ENCODE measurements around the gene THBS1.

Gene THBS1

GRCh38 chr15:39631357-39631756, 50.5 kb downstream of the THBS1 start:
- Histone ChIP-seq H3K36me3 (ENCODE audit: control insufficient read depth in 4 of 4, insufficient read depth in 4 of 4, low read length in 3 of 4) (no peaks in the 10 kb centered on the region), H3K27ac (ENCODE audit: insufficient read depth in 1 of 2, low read depth in 1 of 2, low read length in 2 of 2, poor library complexity in 1 of 2, severe bottlenecking in 2 of 2) (no peak overlapping the region), H3K9me3 (ENCODE audit: control extremely low read depth in 1 of 5, control insufficient read depth in 4 of 5, insufficient read depth in 2 of 5, low read depth in 1 of 5, low read length in 4 of 5) (no peaks in the 10 kb centered on the region), H3K27me3 (replicated peaks in 2 of 5; ENCODE audit: control insufficient read depth in 4 of 5, insufficient read depth in 5 of 5, low read length in 4 of 5) (no peaks in the 10 kb centered on the region), H3K4me1 (ENCODE audit: control extremely low read depth in 1 of 4, control insufficient read depth in 4 of 4, insufficient read depth in 4 of 4, low read length in 3 of 4) (peaks cover 0 to 16% (median 10%) of the 10 kb centered on the region in 4 experiments), H3K4me3 (ENCODE audit: control insufficient read depth in 1 of 7, extremely low read depth in 1 of 7, insufficient read depth in 4 of 7, low read depth in 2 of 7, low read length in 6 of 7) (no peak overlapping the region)
- POLR2A ChIA-PET: no interaction called here
- WGBS (ENCODE audit: insufficient coverage): 100% methylated on average over 2 of the region's 3 CpGs
- no peak for DNase-seq
- CTCF ChIA-PET: no interaction called here

DNA sequence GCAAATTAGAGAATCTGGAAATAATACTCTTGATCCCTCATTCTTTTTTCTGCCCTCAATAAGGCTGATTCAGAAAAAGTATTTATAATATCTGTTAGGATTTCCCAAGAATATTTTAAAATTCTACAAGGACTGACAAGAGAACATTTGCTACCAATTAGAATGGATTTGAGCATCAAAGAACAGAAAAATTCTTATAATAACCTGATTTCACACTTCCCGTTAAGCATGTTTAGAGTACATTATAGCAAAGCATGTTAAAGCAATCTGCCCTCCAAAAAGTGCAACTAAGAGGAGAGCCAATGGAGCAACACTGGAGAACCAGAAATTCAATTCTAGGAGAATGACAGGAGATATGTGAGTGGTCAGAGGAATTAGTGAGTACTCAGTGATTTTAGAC, 57.2 kb downstream of the THBS1 start:
- Histone ChIP-seq H3K4me3 (ENCODE audit: control insufficient read depth in 1 of 7, extremely low read depth in 1 of 7, insufficient read depth in 4 of 7, low read depth in 2 of 7, low read length in 6 of 7) (no peak overlapping the region), H3K27me3 (replicated peaks in 2 of 5; ENCODE audit: control insufficient read depth in 4 of 5, insufficient read depth in 5 of 5, low read length in 4 of 5) (no peaks in the 10 kb centered on the region), H3K4me1 (ENCODE audit: control extremely low read depth in 1 of 4, control insufficient read depth in 4 of 4, insufficient read depth in 4 of 4, low read length in 3 of 4) (no peaks in the 10 kb centered on the region), H3K36me3 (ENCODE audit: control insufficient read depth in 4 of 4, insufficient read depth in 4 of 4, low read length in 3 of 4) (no peaks in the 10 kb centered on the region), H3K9me3 (ENCODE audit: control extremely low read depth in 1 of 5, control insufficient read depth in 4 of 5, insufficient read depth in 2 of 5, low read depth in 1 of 5, low read length in 4 of 5) (no peaks in the 10 kb centered on the region), H3K27ac (ENCODE audit: insufficient read depth in 1 of 2, low read depth in 1 of 2, low read length in 2 of 2, poor library complexity in 1 of 2, severe bottlenecking in 2 of 2) (no peak overlapping the region)
- WGBS (ENCODE audit: insufficient coverage): no CpG with 5 or more reads among the region's 1 CpG
- CTCF ChIA-PET: no interaction called here
- DNase-seq: no peak
- POLR2A ChIA-PET: no interaction called here

- Histone ChIP-seq H3K27me3 (replicated peaks in 2 of 5; ENCODE audit: control insufficient read depth in 4 of 5, insufficient read depth in 5 of 5, low read length in 4 of 5) (no peaks in the 10 kb centered on the region), H3K4me3 (ENCODE audit: control insufficient read depth in 1 of 7, extremely low read depth in 1 of 7, insufficient read depth in 4 of 7, low read depth in 2 of 7, low read length in 6 of 7) (no peak overlapping the region), H3K36me3 (ENCODE audit: control insufficient read depth in 4 of 4, insufficient read depth in 4 of 4, low read length in 3 of 4) (no peaks in the 10 kb centered on the region), H3K9me3 (ENCODE audit: control extremely low read depth in 1 of 5, control insufficient read depth in 4 of 5, insufficient read depth in 2 of 5, low read depth in 1 of 5, low read length in 4 of 5) (no peaks in the 10 kb centered on the region), H3K27ac (ENCODE audit: insufficient read depth in 1 of 2, low read depth in 1 of 2, low read length in 2 of 2, poor library complexity in 1 of 2, severe bottlenecking in 2 of 2) (no peak overlapping the region), H3K4me1 (ENCODE audit: control extremely low read depth in 1 of 4, control insufficient read depth in 4 of 4, insufficient read depth in 4 of 4, low read length in 3 of 4) (no peaks in the 10 kb centered on the region)
- ChIA-PET POLR2A (no interaction called here), CTCF (no interaction called here)
- no peak for DNase-seq
- 92% methylated on average over 1 of the region's 1 CpG for WGBS (ENCODE audit: insufficient coverage)
Observed at GRCh38 chr15:39639037-39639436, 58.2 kb downstream of the THBS1 start.

- Histone ChIP-seq H3K9me3 (ENCODE audit: control extremely low read depth in 1 of 5, control insufficient read depth in 4 of 5, insufficient read depth in 2 of 5, low read depth in 1 of 5, low read length in 4 of 5) (no peaks in the 10 kb centered on the region), H3K27me3 (replicated peaks in 2 of 5; ENCODE audit: control insufficient read depth in 4 of 5, insufficient read depth in 5 of 5, low read length in 4 of 5) (no peaks in the 10 kb centered on the region), H3K36me3 (ENCODE audit: control insufficient read depth in 4 of 4, insufficient read depth in 4 of 4, low read length in 3 of 4) (no peaks in the 10 kb centered on the region), H3K4me1 (ENCODE audit: control extremely low read depth in 1 of 4, control insufficient read depth in 4 of 4, insufficient read depth in 4 of 4, low read length in 3 of 4) (no peaks in the 10 kb centered on the region), H3K27ac (ENCODE audit: insufficient read depth in 1 of 2, low read depth in 1 of 2, low read length in 2 of 2, poor library complexity in 1 of 2, severe bottlenecking in 2 of 2) (no peak overlapping the region), H3K4me3 (ENCODE audit: control insufficient read depth in 1 of 7, extremely low read depth in 1 of 7, insufficient read depth in 4 of 7, low read depth in 2 of 7, low read length in 6 of 7) (no peak overlapping the region)
- CTCF ChIA-PET: interaction anchor here (0.7 kb wide), 1 partner anchor 192 kb away, joined by 4 read pairs; no protein-coding TSS in a partner anchor
- no peak for DNase-seq
- 71% methylated on average over 1 of the region's 3 CpGs for WGBS (ENCODE audit: insufficient coverage)
- POLR2A ChIA-PET: no interaction called here
Observed at GRCh38 chr15:39640665-39641064, 59.8 kb downstream of the THBS1 start.

GRCh38 chr15:39641191-39641889, 60.5 kb downstream of the THBS1 start:
- Histone ChIP-seq H3K4me3 (ENCODE audit: control insufficient read depth in 1 of 7, extremely low read depth in 1 of 7, insufficient read depth in 4 of 7, low read depth in 2 of 7, low read length in 6 of 7) (no peak overlapping the region), H3K27me3 (replicated peaks in 2 of 5; ENCODE audit: control insufficient read depth in 4 of 5, insufficient read depth in 5 of 5, low read length in 4 of 5) (no peaks in the 10 kb centered on the region), H3K4me1 (ENCODE audit: control extremely low read depth in 1 of 4, control insufficient read depth in 4 of 4, insufficient read depth in 4 of 4, low read length in 3 of 4) (no peaks in the 10 kb centered on the region), H3K27ac (ENCODE audit: insufficient read depth in 1 of 2, low read depth in 1 of 2, low read length in 2 of 2, poor library complexity in 1 of 2, severe bottlenecking in 2 of 2) (no peak overlapping the region), H3K9me3 (ENCODE audit: control extremely low read depth in 1 of 5, control insufficient read depth in 4 of 5, insufficient read depth in 2 of 5, low read depth in 1 of 5, low read length in 4 of 5) (no peaks in the 10 kb centered on the region), H3K36me3 (ENCODE audit: control insufficient read depth in 4 of 4, insufficient read depth in 4 of 4, low read length in 3 of 4) (no peaks in the 10 kb centered on the region)
- ChIA-PET POLR2A (no interaction called here), CTCF (no interaction called here)
- WGBS (ENCODE audit: insufficient coverage): 98% methylated on average over 6 of the region's 11 CpGs
- DNase-seq: no peak

DNA sequence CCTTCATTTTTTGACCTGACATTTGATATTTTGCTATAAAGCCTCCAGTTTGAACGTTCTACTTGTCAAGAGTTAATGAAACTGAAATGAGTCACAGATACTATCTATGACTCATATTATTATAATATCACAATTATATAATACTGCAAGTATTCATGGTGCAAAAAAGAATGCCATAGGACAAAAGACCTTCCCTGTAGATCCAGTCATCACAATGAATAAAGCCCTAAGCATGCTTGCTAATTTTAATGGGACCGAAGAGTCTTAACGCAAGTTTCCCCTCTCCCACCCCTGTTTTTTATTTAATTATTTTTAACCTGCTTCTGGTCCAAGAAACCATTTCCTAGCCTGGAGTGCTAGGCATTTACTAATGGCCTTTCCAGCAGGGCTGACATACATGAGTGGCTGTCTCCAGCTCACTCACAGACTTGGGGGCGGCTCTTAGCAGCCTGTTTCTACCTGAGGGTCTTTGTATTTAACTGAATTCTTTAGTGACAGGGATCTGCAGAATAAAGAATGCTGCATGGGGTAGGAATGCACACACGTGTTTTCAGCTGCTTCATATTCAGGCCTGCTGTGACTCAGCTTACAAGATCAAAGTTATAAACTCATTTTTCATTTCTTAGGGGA, 61.2 kb downstream of the THBS1 start:
- H3K4me3 ChIP-seq (ENCODE audit: control insufficient read depth in 1 of 7, extremely low read depth in 1 of 7, insufficient read depth in 4 of 7, low read depth in 2 of 7, low read length in 6 of 7): no peak overlapping the region
- no peaks in the 10 kb centered on the region for H3K36me3 ChIP-seq (ENCODE audit: control insufficient read depth in 4 of 4, insufficient read depth in 4 of 4, low read length in 3 of 4)
- 100% methylated on average over 3 of the region's 5 CpGs for whole genome bisulfite sequencing (ENCODE audit: insufficient coverage)
- no peaks in the 10 kb centered on the region for H3K27me3 ChIP-seq (replicated peaks in 2 of 5; ENCODE audit: control insufficient read depth in 4 of 5, insufficient read depth in 5 of 5, low read length in 4 of 5)
- ChIA-PET CTCF (no interaction called here), POLR2A (no interaction called here)
- H3K4me1 ChIP-seq (ENCODE audit: control extremely low read depth in 1 of 4, control insufficient read depth in 4 of 4, insufficient read depth in 4 of 4, low read length in 3 of 4): no peaks in the 10 kb centered on the region
- H3K9me3 ChIP-seq (ENCODE audit: control extremely low read depth in 1 of 5, control insufficient read depth in 4 of 5, insufficient read depth in 2 of 5, low read depth in 1 of 5, low read length in 4 of 5): no peaks in the 10 kb centered on the region
- no peak overlapping the region for H3K27ac ChIP-seq (ENCODE audit: insufficient read depth in 1 of 2, low read depth in 1 of 2, low read length in 2 of 2, poor library complexity in 1 of 2, severe bottlenecking in 2 of 2)
- no peak for DNase-seq

DNA sequence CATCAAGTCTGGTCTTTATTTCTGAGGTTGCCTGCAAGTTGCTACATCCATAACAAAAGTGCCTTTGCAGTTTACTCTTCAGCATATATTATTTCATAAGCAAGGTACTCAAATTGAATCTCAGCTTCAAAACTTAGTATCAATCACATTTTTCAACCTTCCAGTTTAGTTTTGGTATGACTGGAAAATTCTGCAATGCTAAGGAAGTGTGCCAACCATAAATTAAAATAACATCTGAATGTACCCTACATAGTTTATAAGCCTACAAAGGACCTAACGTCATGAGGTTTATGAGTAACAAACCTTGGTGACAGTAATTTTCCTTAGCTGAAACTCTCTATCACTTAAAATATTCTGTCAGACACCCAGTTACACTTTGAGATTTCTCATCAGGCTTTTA, 62.8 kb downstream of the THBS1 start:
- ChIA-PET POLR2A (no interaction called here), CTCF (no interaction called here)
- no peak for DNase-seq
- Histone ChIP-seq H3K27ac (ENCODE audit: insufficient read depth in 1 of 2, low read depth in 1 of 2, low read length in 2 of 2, poor library complexity in 1 of 2, severe bottlenecking in 2 of 2) (no peak overlapping the region), H3K27me3 (replicated peaks in 2 of 5; ENCODE audit: control insufficient read depth in 4 of 5, insufficient read depth in 5 of 5, low read length in 4 of 5) (no peaks in the 10 kb centered on the region), H3K4me1 (ENCODE audit: control extremely low read depth in 1 of 4, control insufficient read depth in 4 of 4, insufficient read depth in 4 of 4, low read length in 3 of 4) (no peaks in the 10 kb centered on the region), H3K4me3 (ENCODE audit: control insufficient read depth in 1 of 7, extremely low read depth in 1 of 7, insufficient read depth in 4 of 7, low read depth in 2 of 7, low read length in 6 of 7) (no peak overlapping the region), H3K36me3 (ENCODE audit: control insufficient read depth in 4 of 4, insufficient read depth in 4 of 4, low read length in 3 of 4) (no peaks in the 10 kb centered on the region), H3K9me3 (ENCODE audit: control extremely low read depth in 1 of 5, control insufficient read depth in 4 of 5, insufficient read depth in 2 of 5, low read depth in 1 of 5, low read length in 4 of 5) (no peaks in the 10 kb centered on the region)
- WGBS (ENCODE audit: insufficient coverage): 100% methylated on average over 1 of the region's 1 CpG
